OCI-LY3 (cell line): ENCODE measurements around the gene GPR55.

Experiments
- H2AFZ ChIP-seq: fragments of 200-600, 300-600 bp; shearing (Covaris generic); 2 replicates; pipeline ENCODE4 v1.6.0; 2014; ENCODE audit warnings: antibody characterized with exemption, low read depth, low read length
- H3K27ac ChIP-seq: fragments of 200-600, 300-600 bp; sonication (generic); 2 replicates; pipeline ENCODE4 v1.5.1; 2014; ENCODE audit warnings: mild to moderate bottlenecking, low read length, moderate library complexity, mixed read lengths
- H3K27me3 ChIP-seq: fragments of 200-600, 300-600 bp; sonication (generic); 2 replicates; pipeline ENCODE4 v1.6.1; 2014; ENCODE audit warnings: low read depth, low read length, mixed read lengths
- H3K36me3 ChIP-seq: fragments of 200-600, 300-600 bp; sonication (generic); replicated peaks from 2 replicates; pipeline ENCODE3; 2014; ENCODE audit warnings: low read depth, low read length, mixed read lengths
- H3K4me1 ChIP-seq: fragments of 300-600, 200-600 bp; sonication (generic); 2 replicates; pipeline ENCODE4 v1.6.1; 2014; ENCODE audit warnings: low read length, mixed read lengths
- H3K4me2 ChIP-seq: fragments of 200-600, 300-600 bp; sonication (generic); 2 replicates; pipeline ENCODE4 v1.6.1; 2014; ENCODE audit warnings: low read length, mixed read lengths
- H3K4me3 ChIP-seq: fragments of 300-600, 200-600 bp; sonication (generic); 2 replicates; pipeline ENCODE4 v1.5.1; 2014; ENCODE audit warnings: antibody characterized with exemption, mild to moderate bottlenecking, low read length, moderate library complexity
- H3K79me2 ChIP-seq: fragments of 300-600, 200-600 bp; shearing (Covaris generic); 2 replicates; pipeline ENCODE4 v1.6.1; 2014; ENCODE audit warnings: mild to moderate bottlenecking, low read length, mixed read lengths
- H3K9ac ChIP-seq: fragments of 300-600, 200-600 bp; shearing (Covaris generic); 2 replicates; pipeline ENCODE4 v1.6.0; 2014; ENCODE audit warnings: mild to moderate bottlenecking, low read length, moderate library complexity
- H3K9me3 ChIP-seq: fragments of 200-600, 300-600 bp; shearing (Covaris generic); 2 replicates; pipeline ENCODE4 v1.6.1; 2014; ENCODE audit warnings: low read length, mixed read lengths; ENCODE audit not compliant: insufficient read depth
- H4K20me1 ChIP-seq: fragments of 200-600, 300-600 bp; sonication (generic); 2 replicates; pipeline ENCODE4 v1.6.1; 2016; ENCODE audit warnings: low read length, mixed read lengths; ENCODE audit not compliant: insufficient read depth
- CTCF ChIP-seq: fragments of 200-600, 300-600 bp; sonication (generic); IDR thresholded peaks from 2 replicates; pipeline ENCODE4 v1.5.1; 2014; ENCODE audit warnings: antibody characterized with exemption, low read length, low read depth
- EZH2phosphoT487 ChIP-seq: fragments of 200-600 bp; shearing (Covaris generic); IDR thresholded peaks from 2 replicates; pipeline ENCODE4 v1.6.1; 2018; ENCODE audit warnings: antibody characterized with exemption, mixed run types, low read depth

The GPR55 gene

GRCh38 chr2:230890646-230891045 lies 34.4 kb downstream of the GPR55 start:
- Histone ChIP-seq H3K9me3 (no peaks in the 10 kb centered on the region), H3K4me2 (no peak overlapping the region), H3K27me3 (no peaks in the 10 kb centered on the region), H2AFZ (no peak overlapping the region), H3K27ac (no peak overlapping the region), H3K36me3 (peaks cover 6% of the 10 kb centered on the region), H3K9ac (no peak overlapping the region), H3K4me3 (no peak overlapping the region), H3K4me1 (peaks cover 58% of the 10 kb centered on the region), H3K79me2 (no peaks in the 10 kb centered on the region; the same call in 1 of the 2 replicates), H4K20me1 (no peaks in the 10 kb centered on the region)
- TF ChIP-seq CTCF: no peak
- TF ChIP-seq EZH2phosphoT487: no peak

DNA sequence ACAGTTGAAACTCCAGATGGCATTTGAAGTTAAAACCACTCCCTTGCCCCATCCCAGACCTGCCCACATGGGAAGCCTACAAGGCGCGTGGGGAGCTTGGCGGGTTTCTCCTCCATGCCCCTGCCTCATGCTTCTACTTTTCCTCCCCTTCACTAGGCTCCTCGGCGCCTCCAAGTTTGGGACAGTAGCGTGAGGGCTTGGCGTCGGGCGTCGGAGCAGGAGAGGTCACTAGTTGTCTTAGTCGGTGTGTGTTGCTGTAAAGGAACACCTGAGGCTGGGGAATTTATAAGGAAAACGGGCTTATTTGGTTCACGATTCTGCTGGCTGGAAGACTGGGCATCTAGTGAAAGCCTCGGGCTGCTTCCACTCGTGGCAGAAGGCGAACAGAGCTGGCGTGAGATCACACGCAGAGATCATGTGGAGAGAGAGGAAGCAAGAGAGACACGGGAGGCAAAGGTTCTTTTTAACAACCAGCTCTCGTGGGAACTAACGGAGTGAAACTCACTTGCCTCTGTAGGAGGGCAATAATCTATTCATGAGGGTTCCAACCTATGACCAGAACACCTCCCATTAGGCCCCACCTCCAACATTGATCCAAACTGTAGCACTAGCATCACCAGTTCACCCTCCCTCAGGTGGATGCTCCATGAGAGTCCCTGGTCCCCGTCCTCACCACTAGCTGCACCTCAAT lies 35.0 kb downstream of the GPR55 start:
- H2AFZ ChIP-seq: no peak overlapping the region
- H3K4me1 ChIP-seq: peaks cover 53% of the 10 kb centered on the region
- no peak overlapping the region for H3K27ac ChIP-seq
- H3K79me2 ChIP-seq: no peaks in the 10 kb centered on the region; the same call in 1 of the 2 replicates
- no peaks in the 10 kb centered on the region for H4K20me1 ChIP-seq
- H3K9ac ChIP-seq: no peak overlapping the region
- TF ChIP-seq EZH2phosphoT487 (no peak), CTCF (no peak)
- H3K9me3 ChIP-seq: no peaks in the 10 kb centered on the region
- no peak overlapping the region for H3K4me3 ChIP-seq
- peaks cover 6% of the 10 kb centered on the region for H3K36me3 ChIP-seq
- no peaks in the 10 kb centered on the region for H3K27me3 ChIP-seq
- H3K4me2 ChIP-seq: no peak overlapping the region

DNA sequence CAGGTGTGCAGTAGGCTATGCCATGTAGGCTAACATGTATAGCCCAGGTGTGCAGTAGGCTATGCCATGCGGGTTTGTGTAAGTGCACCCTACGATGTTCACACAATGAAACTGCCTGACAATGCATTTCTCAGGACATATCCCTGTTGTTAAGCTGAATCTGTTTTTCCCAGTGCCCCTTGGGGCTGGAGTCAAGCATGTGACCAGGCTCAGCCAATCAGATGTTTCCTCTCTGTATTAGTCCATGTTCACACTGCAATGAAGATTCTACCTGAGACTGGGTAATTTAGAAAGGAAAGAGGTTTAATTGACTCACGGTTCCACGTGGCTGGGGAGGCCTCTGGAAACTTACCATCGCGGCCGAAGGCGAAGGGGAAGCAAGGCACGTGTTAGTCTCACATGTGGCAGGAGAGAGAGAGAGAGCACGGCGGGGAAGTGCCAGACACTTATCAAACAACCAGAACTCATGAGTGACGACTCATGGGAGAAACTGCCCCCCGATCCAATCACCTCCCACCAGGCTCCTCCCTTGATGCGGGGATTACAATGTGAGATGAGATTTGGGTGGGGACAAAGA lies 36.1 kb downstream of the GPR55 start:
- Histone ChIP-seq H4K20me1 (no peaks in the 10 kb centered on the region), H3K27ac (no peak overlapping the region), H3K4me3 (no peak overlapping the region), H3K4me1 (peaks cover 41% of the 10 kb centered on the region), H3K4me2 (no peak overlapping the region), H3K27me3 (no peaks in the 10 kb centered on the region), H2AFZ (no peak overlapping the region), H3K36me3 (peaks cover 6% of the 10 kb centered on the region), H3K9me3 (no peaks in the 10 kb centered on the region), H3K9ac (no peak overlapping the region), H3K79me2 (no peaks in the 10 kb centered on the region; the same call in 1 of the 2 replicates)
- no peak for TF ChIP-seq EZH2phosphoT487
- no peak for TF ChIP-seq CTCF

- no peak overlapping the region for H2AFZ ChIP-seq
- no peak overlapping the region for H3K9ac ChIP-seq
- no peak overlapping the region for H3K27ac ChIP-seq
- H3K4me3 ChIP-seq: no peak overlapping the region
- no peaks in the 10 kb centered on the region for H3K27me3 ChIP-seq
- H4K20me1 ChIP-seq: no peaks in the 10 kb centered on the region
- no peak overlapping the region for H3K4me2 ChIP-seq
- H3K79me2 ChIP-seq: no peaks in the 10 kb centered on the region; the same call in 1 of the 2 replicates
- peaks cover 39% of the 10 kb centered on the region for H3K4me1 ChIP-seq
- TF ChIP-seq CTCF (no peak), EZH2phosphoT487 (no peak)
- peaks cover 6% of the 10 kb centered on the region for H3K36me3 ChIP-seq
- H3K9me3 ChIP-seq: no peaks in the 10 kb centered on the region
These were observed 37.7 kb downstream of the GPR55 start for GRCh38 chr2:230887342-230887741.
